Measurements from ENCODE around the gene KRTAP12-3.

The KRTAP12-3 gene

DNA sequence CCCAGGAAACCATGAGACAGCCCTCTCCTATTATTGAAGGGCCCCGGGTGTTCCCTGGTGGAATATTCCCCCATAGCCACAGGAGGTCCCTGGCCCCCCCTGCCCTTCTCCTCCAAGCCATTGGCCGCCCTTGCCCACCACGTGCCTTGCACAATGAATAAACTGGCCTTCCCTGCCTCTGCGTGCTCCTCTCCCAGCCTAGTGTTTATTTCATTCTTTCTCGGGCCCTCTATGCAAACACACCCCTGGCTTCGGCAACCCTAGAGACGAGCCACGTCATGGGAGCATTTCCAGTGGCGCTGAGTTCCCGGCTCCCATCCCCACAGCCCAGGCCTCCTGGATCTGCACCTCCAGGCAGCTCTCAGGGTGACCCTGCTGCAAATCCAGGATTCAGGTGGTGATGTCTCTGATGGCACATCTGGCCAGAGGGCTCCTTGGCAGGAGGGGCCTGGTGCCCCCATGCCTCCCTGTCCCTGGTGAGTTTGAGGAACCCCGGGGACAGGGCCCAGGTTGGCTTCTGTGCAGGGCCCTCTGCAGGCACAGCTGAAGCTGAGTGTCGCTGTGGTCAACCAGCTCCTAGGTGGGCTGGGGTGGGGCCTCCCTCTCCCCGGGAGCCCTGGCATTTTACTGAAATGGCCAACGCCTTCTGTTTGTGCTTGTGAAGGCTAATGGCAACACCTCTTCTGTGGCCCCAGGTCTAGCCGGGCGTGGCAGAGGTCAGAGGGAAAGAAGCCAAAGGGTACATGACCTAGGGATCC, 45.4 kb downstream of the KRTAP12-3 start:
- DNase-seq (ENCODE audit: low spot score) = no peak

GRCh38 chr21:44703731-44704635, 46.3 kb downstream of the KRTAP12-3 start:
- DNase-seq (ENCODE audit: low spot score) = no peak

DNA sequence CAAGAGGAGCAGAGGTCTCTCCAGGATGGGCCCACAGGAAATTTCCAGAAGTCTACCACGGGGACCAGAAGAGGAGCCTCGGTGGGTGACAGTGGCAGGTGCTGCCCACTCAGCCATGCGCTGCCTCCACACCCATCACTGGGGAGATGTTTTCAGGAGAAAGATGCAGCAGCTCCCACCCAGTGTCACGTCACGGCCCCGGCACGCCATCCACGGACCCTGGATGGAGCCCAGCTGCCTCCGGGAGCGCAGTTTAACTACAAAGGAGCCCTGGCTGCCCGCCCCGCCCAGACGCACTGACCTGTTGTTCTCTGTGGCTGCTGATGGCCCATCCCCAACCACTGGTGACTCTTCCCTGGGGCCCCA, 46.9 kb downstream of the KRTAP12-3 start:
- no peak for DNase-seq (ENCODE audit: low spot score)

- no peak for DNase-seq (ENCODE audit: low spot score)
These were observed 48.4 kb downstream of the KRTAP12-3 start for GRCh38 chr21:44706026-44706705.

GRCh38 chr21:44706706-44707581, 49.2 kb downstream of the KRTAP12-3 start:
- DNase-seq (ENCODE audit: low spot score) = no peak
